NAMALWA (cell line): ENCODE results near the gene CBY1.
"Not testable (repeated sequence)": the region's sequence is repeated elsewhere in the genome, so short reads cannot be mapped to it uniquely, and the experiment has no call there.

Source experiments
- DNase-seq: peaks from one replicate; pipeline ENCODE4 v3.0.0-alpha.2; 2015; ENCODE audit warnings: low spot score

CBY1 gene

DNA sequence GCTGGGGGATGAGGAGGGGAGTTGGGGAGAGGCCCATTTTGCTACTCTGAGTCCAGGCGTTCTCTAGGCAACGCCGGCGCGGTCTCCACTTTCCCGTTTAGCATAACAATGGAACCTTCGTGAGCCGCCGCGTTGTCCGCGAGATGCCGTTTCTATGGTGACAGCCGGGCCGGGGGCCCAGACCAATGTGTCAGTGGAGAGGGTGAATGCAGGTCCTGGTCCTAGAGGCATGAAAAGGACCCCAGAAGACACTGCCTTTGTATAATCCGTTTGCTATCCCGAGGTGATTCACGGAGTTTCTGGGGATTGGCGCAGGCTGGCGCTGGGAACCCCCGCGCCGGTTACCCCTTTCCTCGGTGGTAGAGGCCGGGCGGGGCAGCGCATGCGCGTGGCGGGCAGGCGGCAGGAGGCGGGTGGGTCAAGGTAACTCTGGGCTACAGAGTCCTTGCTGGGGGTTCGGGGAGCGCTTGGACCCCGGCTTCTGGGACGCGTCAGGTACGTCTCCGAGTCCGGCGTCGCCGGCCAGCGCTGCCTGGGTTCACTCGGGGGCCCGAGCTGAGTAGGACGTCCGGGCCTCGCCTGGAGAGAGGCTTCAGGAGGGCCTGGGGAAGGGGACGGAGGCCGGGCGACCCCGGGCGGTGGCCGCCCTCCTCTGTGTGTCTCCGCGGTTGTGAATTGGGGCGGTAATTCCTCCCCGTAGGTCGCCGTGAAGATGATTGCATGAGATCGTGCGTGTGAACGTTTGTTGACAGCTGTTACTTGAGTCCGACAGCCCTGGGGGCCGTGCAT lies at the start of gene CBY1, which contains the start of gene FAM227A:
CBY1 (plus strand) TSS at position 383 of the 789 bp plus-strand sequence. CDS start 11,417 bp downstream, outside the sequence.
FAM227A (minus strand) TSS at position 137 of the 789 bp plus-strand sequence. CDS start 6,224 bp downstream, outside the sequence.
- DNase-seq = peak; percentile 88

DNA sequence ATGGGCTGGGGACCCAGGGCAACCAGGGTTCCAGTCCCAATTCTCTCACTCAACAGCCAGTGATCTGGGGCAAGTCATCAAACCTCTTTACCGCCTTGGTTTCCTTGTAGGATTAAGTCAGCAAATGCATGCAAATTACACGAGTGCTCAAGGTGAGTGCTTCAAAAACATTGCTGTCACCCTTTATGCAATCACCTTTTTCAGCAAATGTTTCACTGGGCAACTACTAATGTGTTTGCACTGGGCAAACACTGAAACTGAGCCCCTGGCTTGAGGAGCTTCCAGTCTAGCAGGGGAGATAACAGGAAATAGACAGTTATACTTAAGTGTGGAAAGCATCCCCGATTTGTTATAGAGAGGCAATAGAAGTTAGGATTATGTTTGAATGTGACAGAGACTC lies 48.8 kb upstream of the CBY1 start:
- no peak for DNase-seq

DNA sequence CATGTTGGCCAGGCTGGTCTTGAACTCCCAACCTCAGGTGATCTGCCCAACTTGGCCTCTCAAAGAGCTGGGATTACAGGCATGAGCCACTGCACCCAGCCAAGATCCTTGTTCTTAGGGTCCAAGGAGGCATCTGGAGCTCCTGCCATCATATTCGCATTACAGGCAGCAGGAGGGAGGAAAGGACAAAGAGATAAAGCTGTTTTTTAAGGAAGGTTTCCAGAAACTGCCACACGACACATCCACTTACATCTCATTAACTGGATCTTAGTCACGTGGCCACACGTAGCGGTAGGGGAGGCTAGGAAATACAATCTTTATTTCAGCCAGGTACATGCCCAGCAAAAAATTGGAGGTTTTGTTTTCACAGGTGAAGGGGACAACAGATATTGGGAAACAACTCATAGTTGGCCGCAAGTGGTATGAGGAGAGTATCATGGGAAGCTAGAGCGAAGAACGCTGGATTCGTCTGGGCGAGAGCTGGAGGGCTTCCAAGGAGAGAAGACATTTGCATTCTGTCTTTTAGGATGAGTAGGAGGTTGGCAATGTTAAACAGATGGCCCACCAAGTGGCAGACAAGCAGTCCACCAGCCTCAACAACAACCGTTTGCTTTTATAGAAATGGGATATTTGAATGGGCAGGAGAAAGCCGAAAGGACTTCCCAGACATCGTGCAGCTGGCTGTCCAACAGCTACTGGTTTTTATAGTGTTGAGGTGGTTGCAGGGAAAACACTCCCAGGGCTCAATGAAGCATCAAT lies 47.3 kb upstream of the CBY1 start:
- no peak for DNase-seq

DNA sequence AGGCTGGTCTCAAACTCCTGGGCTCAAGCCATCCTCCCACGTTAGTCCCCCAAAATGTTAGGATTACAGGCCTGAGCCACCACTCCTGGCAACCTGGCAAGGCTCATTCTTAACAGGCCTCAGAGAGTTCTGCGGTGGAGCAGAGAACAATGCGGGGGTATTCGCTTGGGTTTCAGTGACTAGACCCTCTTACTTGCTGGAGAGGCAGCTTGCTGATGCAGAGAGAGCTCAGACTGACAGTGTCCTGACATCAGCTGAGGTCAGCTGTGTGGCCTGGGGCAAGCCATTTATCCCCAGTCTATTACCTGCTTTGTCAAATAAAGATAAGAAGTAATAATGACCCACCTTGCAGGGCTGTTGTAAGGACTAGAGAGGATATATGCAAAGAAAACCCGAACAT lies 46.2 kb upstream of the CBY1 start:
- DNase-seq = no peak

DNA sequence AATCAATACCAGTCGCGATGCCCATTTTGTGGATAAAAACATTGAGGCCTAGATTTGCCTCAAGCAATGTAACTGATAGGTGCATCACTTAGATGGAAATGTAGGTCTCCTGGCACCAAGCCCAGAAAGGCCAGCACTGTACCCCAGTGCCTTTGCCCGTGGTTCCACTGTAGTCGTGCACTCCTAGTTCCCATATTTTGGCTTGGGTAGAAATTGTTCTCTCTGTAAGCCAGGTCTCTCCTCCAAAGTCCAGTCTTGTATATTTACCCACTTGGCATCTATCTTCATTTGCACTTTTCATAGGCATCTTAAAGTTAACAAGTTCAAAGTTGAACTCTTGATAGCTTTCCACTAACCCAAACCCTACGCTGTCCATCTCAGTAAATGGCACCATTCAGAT lies 44.9 kb upstream of the CBY1 start:
- no peak for DNase-seq

DNA sequence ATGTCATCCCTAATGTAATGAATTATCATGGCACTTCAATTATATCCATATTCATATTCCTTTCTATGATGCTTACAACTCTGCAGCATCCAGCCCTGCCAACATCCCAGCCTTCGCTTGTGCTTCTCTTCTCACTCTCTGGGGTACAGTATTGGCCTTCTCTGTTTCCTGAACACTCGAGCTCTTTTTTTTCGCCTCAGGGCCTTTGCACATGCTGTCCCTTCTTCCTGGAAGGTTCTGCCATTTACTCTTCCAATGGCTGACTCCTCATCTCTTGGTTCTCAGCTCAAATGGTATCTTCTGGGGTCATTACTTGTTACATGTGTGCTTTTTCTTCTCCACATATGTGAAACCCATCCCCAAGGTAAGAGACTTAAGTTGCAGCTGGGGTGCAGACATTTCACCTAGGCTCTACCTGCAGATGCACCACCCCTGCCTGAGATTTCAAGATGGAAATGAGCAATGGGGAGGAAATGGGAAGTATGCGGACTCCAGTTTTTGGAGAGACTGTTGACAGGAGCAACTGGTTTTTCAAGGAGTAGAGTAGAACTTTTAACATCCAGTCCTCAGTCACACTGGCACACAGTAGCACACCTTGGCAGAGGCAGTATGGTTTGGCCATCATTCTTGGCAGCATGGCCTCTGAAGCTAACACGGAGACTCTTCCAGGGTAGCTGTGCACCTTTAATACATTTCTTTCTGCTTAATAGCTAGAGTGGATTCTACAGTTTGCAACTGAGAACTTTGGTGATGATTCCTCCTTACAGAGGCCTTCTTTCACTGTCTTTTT lies 44.0 kb upstream of the CBY1 start:
- DNase-seq = no peak

DNA sequence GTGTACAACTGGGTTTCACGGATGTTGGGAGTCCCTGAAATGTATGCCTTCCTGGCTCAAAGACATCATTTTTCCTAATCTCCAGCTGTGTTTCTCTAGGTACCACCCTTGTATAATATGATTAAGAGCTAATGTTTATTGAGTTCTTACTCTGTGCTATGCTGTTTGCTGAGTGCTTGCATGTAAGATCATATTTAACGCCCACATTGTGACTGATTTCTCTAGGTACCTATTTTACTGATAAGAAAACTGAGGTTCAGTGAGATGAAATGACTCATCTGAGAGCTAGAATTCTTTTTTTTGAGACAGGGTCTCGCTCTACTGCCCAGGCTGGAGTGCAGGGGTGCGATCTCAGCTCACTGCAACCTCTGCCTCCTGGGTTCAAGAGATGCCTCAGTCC lies 42.9 kb upstream of the CBY1 start:
- no peak for DNase-seq

DNA sequence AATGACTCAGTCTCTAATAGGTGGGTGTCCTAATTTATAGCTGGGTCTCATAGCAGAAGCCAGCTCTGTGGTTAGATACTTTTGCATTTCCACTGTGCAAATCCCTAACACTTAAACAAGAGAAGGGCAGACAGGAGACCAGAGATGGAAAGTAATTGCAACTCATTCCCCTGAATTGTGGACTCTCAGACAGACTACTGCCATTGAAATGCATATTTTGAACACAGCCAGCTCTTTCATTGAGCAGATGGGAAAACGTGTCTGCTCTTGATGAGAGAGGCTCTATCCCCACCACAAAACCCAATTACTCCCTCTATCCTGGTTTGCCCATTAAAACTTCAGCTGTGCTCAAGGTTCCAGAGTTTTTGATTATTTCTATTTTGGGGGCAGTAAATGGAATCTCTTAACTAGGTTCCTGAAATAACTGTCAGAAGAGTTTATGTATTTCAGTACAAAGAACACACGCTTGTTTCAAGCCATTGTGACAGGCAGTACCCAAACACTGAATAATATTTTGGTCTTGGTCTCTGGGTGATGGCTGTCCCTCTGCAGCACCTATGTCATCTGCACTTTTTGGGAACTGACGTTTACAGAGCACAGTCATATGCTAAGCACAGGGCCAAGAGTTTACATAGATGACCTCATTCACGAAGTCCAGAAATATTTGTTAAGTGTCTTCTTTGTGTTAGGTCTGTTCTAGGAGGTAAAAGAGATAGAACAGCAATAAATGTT lies 41.9 kb upstream of the CBY1 start:
- DNase-seq = no peak

DNA sequence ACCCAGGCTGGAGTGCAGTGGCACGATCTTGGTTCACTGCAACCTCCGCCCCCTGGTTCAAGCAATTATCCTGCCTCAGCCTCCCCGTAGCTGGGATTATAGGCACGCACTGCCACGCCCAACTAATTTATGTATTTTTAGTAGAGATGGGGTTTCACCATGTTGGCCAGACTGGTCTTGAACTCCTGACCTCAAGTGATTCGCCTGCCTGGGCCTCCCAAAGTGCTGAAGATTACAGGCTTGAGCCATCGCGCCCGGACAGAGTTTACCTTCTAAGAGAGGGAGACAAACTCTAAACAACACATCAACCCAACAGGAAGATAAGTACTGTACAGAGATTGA lies 41.4 kb upstream of the CBY1 start:
- DNase-seq = not testable (repeated sequence)

DNA sequence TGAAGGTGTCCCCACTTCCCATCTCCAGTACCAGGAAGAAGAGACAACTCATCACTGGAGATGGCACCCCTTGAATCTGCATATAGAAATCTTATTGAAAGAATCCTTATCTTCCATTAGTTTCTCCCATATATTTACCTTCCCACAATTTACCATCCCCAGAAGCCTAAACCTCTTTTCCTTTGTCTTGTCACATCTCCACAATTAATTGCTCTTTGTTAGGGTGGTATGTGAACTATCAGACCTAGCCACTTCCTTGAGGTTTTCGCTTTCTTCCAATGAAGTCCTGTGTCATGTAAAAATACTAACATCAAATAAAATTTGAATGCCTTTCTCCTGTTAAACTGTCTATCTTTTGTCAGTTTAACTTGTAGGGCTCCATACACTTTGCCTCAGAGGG lies 38.2 kb upstream of the CBY1 start:
- DNase-seq = no peak

DNA sequence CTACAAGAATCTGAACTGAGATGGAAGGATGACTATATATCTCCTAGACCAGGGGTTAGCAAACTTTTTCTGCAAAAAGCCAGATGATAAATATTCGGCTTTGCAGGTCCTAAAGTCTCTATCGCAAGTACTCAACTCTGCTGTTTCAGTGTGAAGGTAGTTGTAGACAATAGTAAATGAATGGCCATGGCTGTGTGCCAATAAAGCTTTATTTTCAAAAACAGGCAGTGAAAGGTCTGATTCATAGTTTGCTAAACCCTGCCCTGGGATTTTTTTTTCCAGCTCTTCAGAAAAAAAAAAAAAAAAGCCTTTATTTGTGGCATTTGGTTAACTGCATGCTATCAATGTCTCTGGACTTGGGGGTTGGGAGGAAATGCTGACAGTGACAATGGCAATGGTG lies 37.8 kb upstream of the CBY1 start:
- no peak for DNase-seq

DNA sequence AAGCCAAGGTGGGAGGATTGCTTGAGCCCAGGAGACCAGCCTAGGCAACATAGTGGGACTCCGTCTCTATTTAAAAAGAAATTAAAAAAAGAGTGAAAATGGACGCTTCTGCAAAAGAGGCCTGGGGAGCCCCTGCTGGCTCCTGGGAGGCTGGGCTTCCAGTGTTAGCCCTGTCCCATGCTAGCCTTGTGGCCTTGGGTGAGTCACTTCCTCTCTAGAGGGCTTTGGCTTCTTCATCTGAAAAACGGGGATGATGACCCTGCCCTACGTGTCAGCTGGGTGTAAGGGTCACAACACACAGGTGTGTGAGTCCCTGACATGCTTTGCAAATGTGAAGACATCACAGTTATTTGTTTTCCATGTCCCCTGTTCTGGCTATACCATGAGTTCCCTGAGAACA lies 33.1 kb upstream of the CBY1 start:
- DNase-seq = no peak

DNA sequence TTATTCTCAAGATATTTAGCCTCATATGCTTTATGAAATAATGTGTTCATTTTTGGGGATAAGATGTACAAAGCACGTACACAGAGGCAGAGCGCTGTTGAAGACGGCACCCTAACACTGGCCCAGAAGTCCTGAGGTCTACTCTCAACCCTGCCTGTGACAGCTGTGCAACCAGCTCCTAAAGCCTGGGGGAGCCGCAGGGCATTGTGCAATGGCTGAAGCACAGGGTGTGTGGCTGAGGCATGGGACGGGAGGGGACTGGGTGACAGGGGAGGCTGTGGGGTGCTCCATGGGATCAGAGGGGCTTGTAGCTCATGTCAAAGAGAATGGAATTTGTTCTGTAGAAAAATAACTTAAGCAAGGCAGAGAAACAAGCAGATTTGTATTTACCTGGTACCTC lies 28.0 kb upstream of the CBY1 start:
- DNase-seq = no peak

DNA sequence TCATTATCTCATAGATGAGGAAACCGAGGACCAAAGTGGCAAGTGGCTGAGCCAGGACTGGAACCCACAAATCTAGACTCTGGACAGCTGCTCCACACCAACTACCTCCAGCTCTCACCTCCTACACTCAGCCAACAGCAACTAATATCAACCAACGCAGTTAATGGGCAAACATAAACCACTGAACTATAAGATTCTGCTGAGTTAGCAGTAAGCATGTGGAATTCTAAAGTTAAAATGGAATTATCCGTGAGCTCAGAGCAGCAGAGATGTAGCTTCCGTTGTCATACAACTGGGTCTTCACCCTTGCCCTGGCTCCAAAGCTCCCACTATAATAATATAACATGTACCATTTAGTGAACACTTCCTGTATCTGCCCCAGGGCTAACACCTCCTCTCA lies 27.3 kb upstream of the CBY1 start:
- no peak for DNase-seq

DNA sequence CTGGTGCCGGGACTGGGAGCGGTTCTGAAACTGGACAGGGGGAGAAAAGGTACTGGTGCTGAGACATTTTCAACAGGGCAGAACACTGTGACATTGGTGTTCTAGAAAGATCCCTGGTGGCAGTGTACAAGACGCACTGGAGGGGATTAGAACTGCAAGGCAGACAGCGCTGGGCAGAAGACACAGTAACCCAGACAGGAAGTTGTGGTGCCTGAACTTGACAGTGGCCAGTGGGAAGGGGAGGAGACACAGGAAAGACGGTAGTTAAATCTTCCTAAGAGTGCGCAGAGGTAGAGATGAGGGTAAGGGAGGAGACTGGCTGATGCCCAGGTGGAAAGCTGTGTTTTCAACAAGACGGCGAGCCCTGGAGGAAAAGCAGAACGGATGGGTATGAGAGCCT lies 24.7 kb upstream of the CBY1 start:
- no peak for DNase-seq

DNA sequence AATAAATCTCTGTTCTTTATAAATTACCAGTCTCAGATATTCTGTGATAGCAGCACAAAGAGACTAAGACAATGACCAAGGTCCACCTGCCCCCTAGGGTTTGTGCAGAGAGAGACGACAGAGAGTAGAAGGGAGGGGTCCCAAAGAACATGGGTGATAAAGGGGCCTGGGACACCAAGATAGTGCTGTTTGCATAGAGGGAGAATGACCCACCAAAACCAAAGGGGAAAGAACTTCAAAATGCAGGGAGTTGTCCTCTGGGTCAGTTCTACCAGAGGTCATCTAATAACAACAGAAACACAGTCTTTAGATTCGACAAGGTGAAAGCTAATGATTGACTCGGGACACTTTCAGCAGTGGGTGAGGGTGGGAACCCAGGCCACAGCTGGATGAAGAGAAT lies 23.9 kb upstream of the CBY1 start:
- no peak for DNase-seq

DNA sequence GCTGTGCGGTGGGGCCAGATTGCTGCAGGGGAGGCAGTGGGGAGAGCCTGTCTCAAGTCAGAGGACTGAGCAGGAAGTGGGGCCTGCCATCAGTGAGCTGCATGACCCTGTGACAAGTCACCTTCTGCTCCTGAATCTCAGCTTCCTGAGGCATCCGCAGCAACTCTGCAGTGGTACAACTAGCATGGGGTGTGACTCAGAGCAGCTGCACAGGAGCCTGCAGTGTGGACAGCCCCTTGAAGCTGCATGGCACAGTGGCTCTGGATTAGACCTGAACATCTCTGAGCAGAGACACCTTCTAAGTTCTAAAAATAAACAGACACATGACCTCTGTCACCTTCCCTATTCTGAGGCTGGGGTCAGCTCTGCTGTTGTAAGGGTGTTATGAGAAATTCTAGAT lies 18.2 kb upstream of the CBY1 start:
- DNase-seq = no peak

DNA sequence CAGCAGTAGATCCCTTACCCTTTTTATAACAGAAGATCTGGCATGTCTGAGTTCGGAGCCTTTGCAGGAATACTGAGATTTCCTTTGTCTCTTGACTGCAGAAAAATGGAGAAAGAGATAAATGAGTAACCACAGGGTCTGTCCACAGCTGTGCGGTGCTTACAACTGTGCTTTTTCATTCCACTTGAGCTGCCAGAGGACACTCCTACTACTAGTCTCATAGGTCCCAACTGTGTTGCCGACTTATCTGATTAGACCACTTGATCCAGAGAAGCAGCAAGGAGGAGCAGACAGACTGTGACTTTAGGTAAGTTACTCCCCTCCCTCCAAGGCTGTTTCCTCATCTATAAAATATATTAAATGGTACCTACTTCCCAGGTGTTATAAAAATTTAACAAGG lies 17.7 kb upstream of the CBY1 start:
- DNase-seq = no peak

DNA sequence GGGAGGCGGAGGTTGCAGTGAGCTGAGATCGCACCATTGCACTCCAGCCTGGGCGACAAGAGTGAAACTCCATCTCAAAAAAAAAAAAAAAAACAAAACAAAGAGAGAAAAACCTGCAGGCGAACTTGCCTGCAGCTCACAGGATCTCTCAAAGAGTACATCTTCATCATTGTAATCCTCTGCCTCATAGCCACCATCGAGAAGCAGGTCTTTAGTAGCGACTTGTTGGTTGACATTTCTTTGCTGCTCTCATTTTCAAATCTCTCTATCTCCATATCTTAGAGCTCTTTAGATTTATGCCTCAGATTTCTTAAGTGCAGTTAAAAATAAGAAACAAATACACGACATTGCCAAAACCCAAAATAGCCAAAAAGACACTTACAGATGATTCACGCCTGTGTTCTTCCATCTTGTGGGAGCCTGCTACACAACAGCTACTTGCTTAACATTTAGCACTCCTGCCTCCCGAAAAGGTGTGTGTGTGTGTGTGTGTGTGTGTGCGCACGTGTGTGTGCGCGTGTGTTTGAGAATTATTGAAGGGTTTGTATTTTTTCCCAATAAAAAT lies 14.9 kb upstream of the CBY1 start:
- DNase-seq = no peak

DNA sequence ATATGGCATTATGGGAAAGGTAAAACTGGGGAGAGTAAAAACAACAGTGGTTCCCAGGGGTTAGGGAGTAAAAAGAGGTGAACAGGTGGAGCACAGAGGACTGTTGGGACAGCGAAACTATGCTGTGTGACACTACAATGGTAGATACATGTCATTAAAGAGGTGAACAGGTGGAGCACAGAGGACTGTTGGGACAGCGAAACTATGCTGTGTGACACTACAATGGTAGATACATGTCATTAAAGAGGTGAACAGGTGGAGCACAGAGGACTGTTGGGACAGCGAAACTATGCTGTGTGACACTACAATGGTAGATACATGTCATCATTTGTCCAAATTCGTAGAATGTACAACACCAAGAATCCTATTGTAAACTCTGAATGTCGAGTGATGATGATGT lies 12.2 kb upstream of the CBY1 start:
- not testable (repeated sequence) for DNase-seq

DNA sequence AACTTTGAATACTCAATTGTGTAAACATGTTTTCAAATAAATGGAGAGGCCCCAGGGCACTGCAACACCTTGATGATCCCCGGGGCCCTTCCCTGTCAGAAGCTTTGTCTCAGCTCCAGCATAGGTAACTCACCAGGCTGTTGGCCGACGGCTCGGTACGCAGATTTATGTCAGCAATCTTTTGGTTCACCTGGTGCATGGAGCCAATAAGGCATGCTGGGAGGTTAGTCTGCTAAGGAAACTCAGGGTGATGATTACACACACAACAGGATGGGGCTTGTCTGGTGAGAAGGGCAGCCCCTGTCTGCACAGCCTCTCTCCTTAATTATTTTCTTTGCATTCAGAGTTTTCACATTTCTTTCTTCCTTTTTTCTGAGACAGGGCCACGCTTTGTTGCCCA lies 11.0 kb upstream of the CBY1 start:
- DNase-seq = no peak
